Gastrocnemius medialis (tissue), 4 donors: Measurements from ENCODE around the gene IFI27L2.

ENCODE experiments used
- CTCF ChIP-seq, 5 experiments: fragments of 450-650 bp in 3 of 5; fragments of 200-600 bp in 2 of 5; sonication (generic) in 2 of 5; IDR thresholded peaks in 4 of 5; conservative IDR thresholded peaks in 1 of 5; 1 replicate in 4 of 5; 2 replicates in 1 of 5; pipeline ENCODE4 v1.5.1; 2016 to 2019; ENCODE audit warnings: antibody characterized with exemption in 5 of 5, mild to moderate bottlenecking in 3 of 5, moderate library complexity in 3 of 5
- POLR2A ChIP-seq, 2 donors: fragments of 450-650 bp; IDR thresholded peaks; one replicate each; pipeline ENCODE4 v1.6.1; 2017; ENCODE audit warnings: antibody characterized with exemption in 2 of 2, mild to moderate bottlenecking in 2 of 2, moderate library complexity in 2 of 2

DNA sequence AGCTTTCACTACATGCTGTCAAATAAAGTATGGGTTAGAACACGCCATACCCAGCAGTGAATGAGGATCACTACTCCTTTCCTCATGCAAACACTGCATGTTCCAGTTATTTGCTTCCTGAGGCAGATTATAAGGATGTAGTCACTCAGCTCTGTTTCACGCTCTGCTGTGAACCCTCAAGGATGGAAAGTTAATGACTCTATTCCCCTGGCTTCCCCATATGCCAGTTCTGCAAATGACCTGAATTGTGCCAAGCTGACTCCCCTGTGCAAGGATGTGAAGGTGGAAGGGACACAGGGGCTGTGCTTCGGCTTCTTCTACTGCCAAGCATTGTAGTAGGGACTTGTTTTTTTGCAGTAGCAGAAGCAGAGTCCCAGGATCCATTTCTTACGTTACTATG, 41.5 kb downstream of the IFI27L2 start:
- no peak for TF ChIP-seq CTCF (IDR thresholded peaks at IDR 0.05 in 4 of 5, conservative IDR thresholded peaks at IDR 0.05 in 1 of 5)
- no peak for TF ChIP-seq POLR2A (IDR thresholded peaks at IDR 0.05)
